Measurements from ENCODE around the gene SLC6A2. TPM values are rescaled to one million over a fixed set of nuclear protein-coding genes. Genes with fewer than 3 reads are reported as not detected.

SLC6A2 gene
- total and polyA plus RNA-seq, 2 of the 13 experiments (the other 11 are each of a cell fraction or from before 2014, with no cell fraction given), result 0.62 to 0.66 TPM

GRCh38 chr16:55657616-55658015, 1.8 kb downstream of the SLC6A2 start (continued):
- TF ChIP-seq STAT6 (CRISPR knock-in tag; IDR thresholded peaks at IDR 0.05; ENCODE audit: borderline replicate concordance) (no peak), ZNF816 (CRISPR knock-in tag; IDR thresholded peaks at IDR 0.05; ENCODE audit: borderline replicate concordance) (no peak), DBP (CRISPR knock-in tag; IDR thresholded peaks at IDR 0.05; ENCODE audit: not compliant biosample characterization) (no peak), ZNF720 (CRISPR knock-in tag; IDR thresholded peaks at IDR 0.05) (no peak), PRMT3 (CRISPR knock-in tag; IDR thresholded peaks at IDR 0.05; ENCODE audit: borderline replicate concordance, low read depth) (no peak), MIER3 (CRISPR knock-in tag; IDR thresholded peaks at IDR 0.05; ENCODE audit: borderline replicate concordance) (no peak)

- CTCF ChIA-PET (ENCODE audit: low intra/inter-chr PET ratio, low total read pairs), result no interaction called here
- peaks cover 0 to 20% of the 10 kb centered on the region in 2 experiments; a peak in 2 of 5 replicates for H3K27me3 ChIP-seq (ENCODE audit: control insufficient read depth in 1 of 2, insufficient read depth in 2 of 2, low read length in 2 of 2)
- TF ChIP-seq GPBP1L1 (CRISPR knock-in tag; IDR thresholded peaks at IDR 0.05), result no peak
- no peak for TF ChIP-seq HNRNPL (IDR thresholded peaks at IDR 0.05; ENCODE audit: low read depth, low read length)
- TF ChIP-seq NCOA1 (CRISPR knock-in tag; IDR thresholded peaks at IDR 0.05), result no peak
- no peak for TF ChIP-seq PAXIP1 (CRISPR knock-in tag; conservative IDR thresholded peaks at IDR 0.05)
- no peak for TF ChIP-seq ZNF446 (CRISPR knock-in tag; IDR thresholded peaks at IDR 0.05)
- TF ChIP-seq SOX13 (IDR thresholded peaks at IDR 0.05), result no peak
- no peak for TF ChIP-seq SOX13 (CRISPR knock-in tag; conservative IDR thresholded peaks at IDR 0.05 in 1 of 2, IDR thresholded peaks at IDR 0.05 in 1 of 2)
- TF ChIP-seq THYN1 (CRISPR knock-in tag; IDR thresholded peaks at IDR 0.05; ENCODE audit: borderline replicate concordance, low read depth), result no peak
Observed at GRCh38 chr16:55658898-55659420, 3.2 kb downstream of the SLC6A2 start.

More at GRCh38 chr16:55658898-55659420, 3.2 kb downstream of the SLC6A2 start:
- no peak overlapping the region for H3K4me3 ChIP-seq (replicated peaks in 1 of 3; ENCODE audit: insufficient read depth in 1 of 3, low read depth in 2 of 3, low read length in 3 of 3)
- H3K36me3 ChIP-seq (replicated peaks in 1 of 2; ENCODE audit: control insufficient read depth in 1 of 2, insufficient read depth in 2 of 2, low read length in 2 of 2), result no peaks in the 10 kb centered on the region
- no peak overlapping the region for H3K27ac ChIP-seq (ENCODE audit: extremely low read length, insufficient read depth, low read length)
- peaks cover 10% of the 10 kb centered on the region; the same call in 1 of the 2 replicates for H3K9me3 ChIP-seq (ENCODE audit: low read length)
- in situ Hi-C loops (cut with HindIII; ENCODE audit: extremely low pct_ligation_motif_present, low pct_unique_long_range_greater_than_20kb), result no loop called here
- FAIRE-seq (no peak), ATAC-seq (no peak), DNase-seq (ENCODE audit: low spot score) (no peak)
- H3K4me1 ChIP-seq (ENCODE audit: insufficient read depth, low read length), result peaks cover 47% of the 10 kb centered on the region
- intact Hi-C loops (cut with micrococcal nuclease; ENCODE audit: unreplicated experiment), result no loop called here
- no TSS peak for BruUV-seq (replicated peaks)
- H3K9ac ChIP-seq (ENCODE audit: insufficient read depth, low read depth, low read length), result no peak overlapping the region
- 51% methylated on average over 7 of the region's 7 CpGs for WGBS (ENCODE audit: low lambda C conversion rate)
- POLR2A ChIA-PET, result no interaction called here
- H3K79me2 ChIP-seq (ENCODE audit: insufficient read depth, low read length), result no peaks in the 10 kb centered on the region
- H2AFZ ChIP-seq (ENCODE audit: low read length), result no peak overlapping the region
- no peak overlapping the region for H3K4me2 ChIP-seq (ENCODE audit: low read depth, low read length)
- H4K20me1 ChIP-seq (ENCODE audit: insufficient read depth, low read length), result no peaks in the 10 kb centered on the region
